HEK293 (cell line): ENCODE data around the gene FAM228B.
A peak's percentile ranks its signal among the peaks of the same experiment; 100 is the strongest.

Experiments used
- CTCF ChIP-seq: fragments of 450-650 bp; formaldehyde crosslinking; IDR thresholded peaks from 2 replicates; pipeline ENCODE4 v1.5.1; 2016; ENCODE audit warnings: missing biosample characterization, missing genetic modification characterization
- HOXA7 ChIP-seq: sonication (generic); formaldehyde crosslinking; IDR thresholded peaks from 2 replicates; pipeline ENCODE4 v1.8.1; 2022; ENCODE audit warnings: missing genetic modification reagents, borderline replicate concordance
- REPIN1 ChIP-seq: fragments of 450-650 bp; formaldehyde crosslinking; IDR thresholded peaks from 2 replicates; pipeline ENCODE4 v1.5.1; 2017; ENCODE audit warnings: missing biosample characterization, missing genetic modification characterization, low read depth
- SETDB1 ChIP-seq: IDR thresholded peaks from one replicate; pipeline ENCODE4 v1.6.1; 2017; ENCODE audit warnings: mild to moderate bottlenecking, low read length, moderate library complexity, mixed read lengths; ENCODE audit not compliant: insufficient read length
- YY1 ChIP-seq: fragments of 450-650 bp; formaldehyde crosslinking; IDR thresholded peaks from 2 replicates; pipeline ENCODE4 v1.5.1; 2018; ENCODE audit warnings: missing biosample characterization, missing genetic modification characterization
- ZBTB20 ChIP-seq: fragments of 450-650 bp; formaldehyde crosslinking; IDR thresholded peaks from 2 replicates; pipeline ENCODE4 v1.5.1; 2016; ENCODE audit warnings: missing biosample characterization, missing genetic modification characterization
- ZNF112 ChIP-seq: fragments of 450-650 bp; formaldehyde crosslinking; IDR thresholded peaks from 2 replicates; pipeline ENCODE4 v1.5.0; 2017; ENCODE audit warnings: missing biosample characterization, missing genetic modification characterization
- ZNF133 ChIP-seq: fragments of 450-650 bp; formaldehyde crosslinking; IDR thresholded peaks from 2 replicates; pipeline ENCODE4 v1.5.1; 2016; ENCODE audit warnings: missing biosample characterization, missing genetic modification characterization
- ZNF155 ChIP-seq: fragments of 450-650 bp; formaldehyde crosslinking; IDR thresholded peaks from 2 replicates; pipeline ENCODE4 v1.5.1; 2016; ENCODE audit warnings: missing biosample characterization, missing genetic modification characterization
- ZNF549 ChIP-seq: fragments of 450-650 bp; IDR thresholded peaks from 2 replicates; pipeline ENCODE4 v1.5.1; 2018; ENCODE audit warnings: missing biosample characterization, missing genetic modification characterization, mild to moderate bottlenecking, inconsistent platforms, moderate library complexity
- ZNF596 ChIP-seq: fragments of 450-650 bp; IDR thresholded peaks from 2 replicates; pipeline ENCODE4 v1.5.0; 2018; ENCODE audit warnings: missing biosample characterization, mild to moderate bottlenecking, missing genetic modification characterization, moderate library complexity
- TF ChIP-seq, protein P1 (sequence below): fragments of 450-650 bp; IDR thresholded peaks from 2 replicates; pipeline ENCODE4 v1.5.1; 2018; ENCODE audit warnings: missing biosample characterization, missing genetic modification characterization

DNA sequence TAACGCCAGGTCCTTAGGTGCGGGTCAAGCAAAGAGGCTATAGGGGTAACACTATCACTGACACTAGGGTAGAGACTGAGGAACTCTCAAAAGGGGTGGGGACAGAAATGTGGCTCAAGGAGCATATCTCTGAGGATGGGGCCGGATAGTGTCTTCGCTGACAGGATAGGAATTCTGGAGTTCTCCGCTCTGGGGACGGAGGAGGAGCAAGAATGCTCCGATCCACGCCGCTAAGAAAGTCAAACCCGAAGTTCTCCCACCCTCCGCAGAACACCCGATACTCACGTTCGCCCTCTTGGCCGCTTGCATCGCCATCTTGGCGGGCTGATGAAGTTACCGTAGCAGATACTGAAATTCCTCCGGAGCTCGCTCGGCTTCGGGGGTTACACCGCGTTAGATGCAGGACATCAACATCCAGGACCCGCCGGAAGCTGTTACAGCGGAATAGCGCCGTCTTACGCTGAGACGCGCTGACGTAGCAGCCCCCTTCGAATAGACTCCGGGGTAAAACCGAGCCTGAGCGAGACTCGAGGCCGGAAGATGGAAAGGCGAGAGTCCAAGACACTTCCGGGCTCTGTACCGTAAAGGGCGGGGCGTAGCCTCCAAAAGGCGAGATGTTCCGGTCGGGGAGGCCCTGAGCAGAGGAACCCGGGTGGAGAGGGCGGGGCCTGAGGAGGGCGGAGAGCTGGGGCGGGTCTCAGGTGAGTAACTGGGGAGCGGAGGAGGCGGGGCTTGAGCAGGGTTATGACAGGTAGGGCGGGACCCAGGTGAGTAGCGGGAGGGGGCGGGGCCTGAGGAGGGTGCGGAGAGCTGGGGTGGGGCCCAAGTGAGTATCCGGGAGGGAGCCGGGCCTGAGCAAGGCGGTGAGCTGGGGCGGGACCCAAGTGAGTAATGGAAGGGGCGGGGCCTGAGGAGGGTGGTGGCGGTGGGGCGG, 47.1 kb upstream of the FAM228B start, which contains the start of gene SF3B6:
- TF ChIP-seq SETDB1 (no peak), CTCF (tag by site-specific recombination) (0 out of 2 replicates have a peak, but pooled peaks have one; percentile 32), ZNF549 (no peak), YY1 (0 out of 2 replicates have a peak, but pooled peaks have one; percentile 42), HOXA7 (CRISPR knock-in tag) (no peak), ZNF112 (tag by site-specific recombination) (no peak), REPIN1 (tag by site-specific recombination) (0 out of 2 replicates have a peak, but pooled peaks have one; percentile 52), ZNF133 (tag by site-specific recombination) (no peak), ZNF155 (no peak), ZNF596 (tag by site-specific recombination) (no peak), ZBTB20 (tag by site-specific recombination) (no peak; the same call in none of the 2 replicates)
- TF ChIP-seq, protein P1, sequence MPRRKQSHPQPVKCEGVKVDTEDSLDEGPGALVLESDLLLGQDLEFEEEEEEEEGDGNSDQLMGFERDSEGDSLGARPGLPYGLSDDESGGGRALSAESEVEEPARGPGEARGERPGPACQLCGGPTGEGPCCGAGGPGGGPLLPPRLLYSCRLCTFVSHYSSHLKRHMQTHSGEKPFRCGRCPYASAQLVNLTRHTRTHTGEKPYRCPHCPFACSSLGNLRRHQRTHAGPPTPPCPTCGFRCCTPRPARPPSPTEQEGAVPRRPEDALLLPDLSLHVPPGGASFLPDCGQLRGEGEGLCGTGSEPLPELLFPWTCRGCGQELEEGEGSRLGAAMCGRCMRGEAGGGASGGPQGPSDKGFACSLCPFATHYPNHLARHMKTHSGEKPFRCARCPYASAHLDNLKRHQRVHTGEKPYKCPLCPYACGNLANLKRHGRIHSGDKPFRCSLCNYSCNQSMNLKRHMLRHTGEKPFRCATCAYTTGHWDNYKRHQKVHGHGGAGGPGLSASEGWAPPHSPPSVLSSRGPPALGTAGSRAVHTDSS (tag by site-specific recombination) = no peak
